ENCODE data around the gene GFPT2. TPM values are rescaled to one million over a fixed set of nuclear protein-coding genes. Genes with fewer than 3 reads are reported as not detected.

Gene GFPT2
- total RNA-seq, 1 donor from 2014 or later = 0.62 TPM

DNA sequence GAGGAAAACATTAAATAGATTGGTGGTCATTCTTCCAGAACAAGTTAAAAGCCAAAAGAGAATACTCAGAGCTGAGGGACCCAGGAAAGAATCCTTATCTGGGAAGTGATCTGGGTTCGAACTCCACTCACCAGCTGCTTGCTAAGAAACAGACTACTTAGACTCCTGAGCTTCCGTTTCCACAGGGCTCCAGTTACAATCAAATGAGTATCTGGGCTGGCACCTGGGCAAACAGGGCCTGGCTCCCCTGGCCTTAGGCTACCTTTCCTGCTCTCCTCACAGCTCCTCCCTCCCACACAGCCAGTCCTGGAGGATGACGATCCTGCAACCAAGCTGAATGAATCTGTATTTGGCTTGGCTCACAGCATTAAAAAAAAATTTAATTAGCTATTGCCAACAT lies 63.7 kb downstream of the GFPT2 start:
- intact Hi-C loops (cut with micrococcal nuclease) = no loop called here
- no peak overlapping the region for H3K27ac Mint-ChIP-seq
- no peaks in the 10 kb centered on the region for H3K27me3 Mint-ChIP-seq
- TF ChIP-seq, protein P1, sequence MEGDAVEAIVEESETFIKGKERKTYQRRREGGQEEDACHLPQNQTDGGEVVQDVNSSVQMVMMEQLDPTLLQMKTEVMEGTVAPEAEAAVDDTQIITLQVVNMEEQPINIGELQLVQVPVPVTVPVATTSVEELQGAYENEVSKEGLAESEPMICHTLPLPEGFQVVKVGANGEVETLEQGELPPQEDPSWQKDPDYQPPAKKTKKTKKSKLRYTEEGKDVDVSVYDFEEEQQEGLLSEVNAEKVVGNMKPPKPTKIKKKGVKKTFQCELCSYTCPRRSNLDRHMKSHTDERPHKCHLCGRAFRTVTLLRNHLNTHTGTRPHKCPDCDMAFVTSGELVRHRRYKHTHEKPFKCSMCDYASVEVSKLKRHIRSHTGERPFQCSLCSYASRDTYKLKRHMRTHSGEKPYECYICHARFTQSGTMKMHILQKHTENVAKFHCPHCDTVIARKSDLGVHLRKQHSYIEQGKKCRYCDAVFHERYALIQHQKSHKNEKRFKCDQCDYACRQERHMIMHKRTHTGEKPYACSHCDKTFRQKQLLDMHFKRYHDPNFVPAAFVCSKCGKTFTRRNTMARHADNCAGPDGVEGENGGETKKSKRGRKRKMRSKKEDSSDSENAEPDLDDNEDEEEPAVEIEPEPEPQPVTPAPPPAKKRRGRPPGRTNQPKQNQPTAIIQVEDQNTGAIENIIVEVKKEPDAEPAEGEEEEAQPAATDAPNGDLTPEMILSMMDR (IDR thresholded peaks at IDR 0.05) = no peak
- H3K9me3 Mint-ChIP-seq = no peaks in the 10 kb centered on the region
- DNase-seq = no peak
- peaks cover 31% of the 10 kb centered on the region for H3K4me1 Mint-ChIP-seq
- ATAC-seq (ENCODE audit: low read depth) = no peak
- ChIA-PET POLR2A (interaction anchor here (1.2 kb wide), 1 partner anchor 64 kb away, joined by 3 read pairs; the partner anchor contains the start of gene GFPT2), CTCF (interaction anchor here (0.9 to 2.5 kb wide), 4 partner anchors 27 to 181 kb away, joined by 3 to 18 read pairs (median 3); no protein-coding TSS in a partner anchor)
- H3K36me3 Mint-ChIP-seq (ENCODE audit: low read depth) = peaks cover 23% of the 10 kb centered on the region
- no peak overlapping the region for H3K4me3 Mint-ChIP-seq

DNA sequence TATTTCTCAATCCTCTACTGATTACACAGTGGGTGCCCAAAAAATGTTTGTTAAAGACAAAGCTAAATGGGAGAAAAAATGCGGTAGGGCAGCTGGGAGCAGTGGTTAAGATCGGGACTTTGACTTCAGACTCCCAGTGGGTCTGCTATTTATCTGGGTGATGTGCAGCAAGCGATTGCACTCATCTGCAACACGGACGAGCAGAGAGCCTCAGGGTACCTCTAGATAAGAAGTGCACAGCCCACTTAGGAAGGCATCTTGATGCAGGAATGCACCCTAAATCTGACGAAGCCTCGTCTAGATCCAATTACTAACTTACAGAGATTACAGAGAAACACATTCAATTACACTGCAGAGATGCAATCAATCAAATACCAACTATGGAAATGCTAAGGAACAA lies 65.3 kb downstream of the GFPT2 start:
- DNase-seq (no peak), ATAC-seq (ENCODE audit: low read depth) (no peak)
- intact Hi-C loops (cut with micrococcal nuclease) = no loop called here
- TF ChIP-seq, protein P1 (IDR thresholded peaks at IDR 0.05) = no peak
- Mint-ChIP-seq H3K9me3 (no peaks in the 10 kb centered on the region), H3K4me3 (no peak overlapping the region), H3K27me3 (no peaks in the 10 kb centered on the region), H3K4me1 (peaks cover 16% of the 10 kb centered on the region), H3K27ac (no peak overlapping the region), H3K36me3 (ENCODE audit: low read depth) (peaks cover 36% of the 10 kb centered on the region)
- POLR2A ChIA-PET = no interaction called here
- CTCF ChIA-PET = no interaction called here

DNA sequence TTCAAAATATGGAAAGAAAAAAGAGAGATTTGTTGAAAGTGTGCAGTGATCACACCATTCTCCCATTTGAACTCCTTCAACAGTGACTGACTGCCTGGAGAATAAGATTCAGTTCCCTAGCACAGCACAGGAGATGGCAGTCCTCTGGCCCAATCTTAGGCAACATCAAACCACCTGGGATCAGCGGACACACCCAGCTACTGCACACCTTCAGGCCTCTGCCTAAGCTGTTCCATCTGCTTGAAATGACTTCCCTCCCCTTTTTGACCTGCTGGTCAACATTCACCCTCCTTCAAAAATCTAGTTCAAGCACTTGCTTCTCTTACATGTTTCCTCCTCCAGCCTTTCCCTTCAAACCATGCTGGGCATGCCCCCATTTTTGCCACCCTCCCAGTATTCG lies 65.7 kb downstream of the GFPT2 start:
- ChIA-PET CTCF (no interaction called here), POLR2A (no interaction called here)
- H3K36me3 Mint-ChIP-seq (ENCODE audit: low read depth) = peaks cover 38% of the 10 kb centered on the region
- no peaks in the 10 kb centered on the region for H3K27me3 Mint-ChIP-seq
- H3K27ac Mint-ChIP-seq = no peak overlapping the region
- no peaks in the 10 kb centered on the region for H3K9me3 Mint-ChIP-seq
- no peak for DNase-seq
- H3K4me1 Mint-ChIP-seq = peaks cover 12% of the 10 kb centered on the region
- TF ChIP-seq, protein P1 (IDR thresholded peaks at IDR 0.05) = no peak
- ATAC-seq (ENCODE audit: low read depth) = no peak
- intact Hi-C loops (cut with micrococcal nuclease) = no loop called here
- no peak overlapping the region for H3K4me3 Mint-ChIP-seq

DNA sequence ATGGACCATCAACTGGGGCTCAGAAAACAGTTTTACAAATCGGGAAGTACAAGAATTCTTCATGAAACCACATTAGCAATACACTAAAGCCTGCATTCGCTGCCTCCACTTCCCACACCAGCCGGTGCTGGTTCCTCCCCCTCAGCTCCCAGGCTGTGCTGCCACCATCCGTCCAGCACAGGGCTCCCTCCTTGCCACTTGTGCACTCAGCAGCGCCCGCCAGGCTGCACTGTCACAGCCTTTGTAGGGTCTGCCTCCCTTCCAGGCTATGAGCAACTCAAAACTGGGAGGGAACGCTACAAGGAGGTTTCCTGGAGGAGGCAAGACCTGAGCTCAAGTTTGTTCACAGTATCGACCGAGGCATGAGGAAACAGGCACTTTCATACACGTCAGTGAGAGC lies 69.0 kb downstream of the GFPT2 start:
- H3K36me3 Mint-ChIP-seq (ENCODE audit: low read depth) = peaks cover 69% of the 10 kb centered on the region
- no peaks in the 10 kb centered on the region for H3K4me1 Mint-ChIP-seq
- H3K27me3 Mint-ChIP-seq = no peaks in the 10 kb centered on the region
- CTCF ChIA-PET = interaction anchor here (1.6 kb wide), 1 partner anchor 32 kb away, joined by 5 read pairs; no protein-coding TSS in a partner anchor
- no peak overlapping the region for H3K27ac Mint-ChIP-seq
- intact Hi-C loops (cut with micrococcal nuclease) = no loop called here
- DNase-seq (no peak), ATAC-seq (ENCODE audit: low read depth) (no peak)
- no peak overlapping the region for H3K4me3 Mint-ChIP-seq
- no peaks in the 10 kb centered on the region for H3K9me3 Mint-ChIP-seq
- TF ChIP-seq, protein P1 (IDR thresholded peaks at IDR 0.05) = no peak
- POLR2A ChIA-PET = no interaction called here

DNA sequence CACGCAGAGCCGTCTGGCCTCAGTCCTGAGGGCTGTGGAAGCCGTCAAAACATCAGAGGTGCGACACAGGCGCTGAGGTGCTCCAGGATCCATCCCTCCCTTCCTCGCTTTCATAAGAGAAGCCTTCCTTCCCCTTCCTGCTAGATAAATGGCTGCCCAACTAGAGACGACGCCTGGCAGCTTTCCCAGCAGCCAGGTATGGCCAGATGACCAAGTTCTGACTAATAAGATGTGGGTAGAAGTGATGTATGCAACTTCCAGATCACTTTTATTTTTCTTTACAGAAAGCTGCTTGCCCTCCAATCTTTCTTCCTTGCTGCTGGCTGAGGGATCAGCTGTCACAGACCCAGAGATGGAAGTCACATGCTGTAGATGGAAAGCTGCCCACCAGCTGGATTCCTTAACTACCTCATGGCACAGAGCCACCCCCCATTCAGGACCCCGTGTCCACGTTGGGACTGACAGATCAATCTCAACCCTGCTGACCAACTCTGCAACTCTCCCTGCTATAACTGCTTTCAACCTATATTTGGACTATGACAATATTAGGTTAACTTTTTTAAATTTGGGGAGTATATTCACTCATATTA lies 70.0 kb downstream of the GFPT2 start:
- no peak for ATAC-seq (ENCODE audit: low read depth)
- Mint-ChIP-seq H3K27ac (no peak overlapping the region), H3K4me1 (no peaks in the 10 kb centered on the region), H3K27me3 (no peaks in the 10 kb centered on the region), H3K4me3 (no peak overlapping the region), H3K9me3 (no peaks in the 10 kb centered on the region), H3K36me3 (ENCODE audit: low read depth) (peaks cover 75% of the 10 kb centered on the region)
- TF ChIP-seq, protein P1 (IDR thresholded peaks at IDR 0.05) = no peak
- DNase-seq = no peak
- ChIA-PET CTCF (no interaction called here), POLR2A (no interaction called here)
- intact Hi-C loops (cut with micrococcal nuclease) = no loop called here

Data from activated B cell treated with CpG ODN at 0.5 μM for 24 hours (primary cell).